ENCODE measurements around the gene CFHR2.
"Not testable (repeated sequence)": the region's sequence is repeated elsewhere in the genome, so short reads cannot be mapped to it uniquely, and the experiment has no call there.

Gene CFHR2

GRCh38 chr1:196933531-196934189 is 9.9 kb upstream of the CFHR2 start:
- TF ChIP-seq, protein P1, sequence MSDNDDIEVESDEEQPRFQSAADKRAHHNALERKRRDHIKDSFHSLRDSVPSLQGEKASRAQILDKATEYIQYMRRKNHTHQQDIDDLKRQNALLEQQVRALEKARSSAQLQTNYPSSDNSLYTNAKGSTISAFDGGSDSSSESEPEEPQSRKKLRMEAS (IDR thresholded peaks at IDR 0.05; ENCODE audit: low read depth, low read length) = no peak
- TF ChIP-seq CTCF (IDR thresholded peaks at IDR 0.05; ENCODE audit: low read depth, low read length) (no peak), POLR2A (IDR thresholded peaks at IDR 0.05; ENCODE audit: extremely low read depth, insufficient read length) (no peak), MYC (IDR thresholded peaks at IDR 0.05; ENCODE audit: low read depth, low read length) (no peak)
- no peak for DNase-seq (ENCODE audit: low read depth)
- no peak overlapping the region for H3K4me3 ChIP-seq (ENCODE audit: low read depth, low read length)

DNA sequence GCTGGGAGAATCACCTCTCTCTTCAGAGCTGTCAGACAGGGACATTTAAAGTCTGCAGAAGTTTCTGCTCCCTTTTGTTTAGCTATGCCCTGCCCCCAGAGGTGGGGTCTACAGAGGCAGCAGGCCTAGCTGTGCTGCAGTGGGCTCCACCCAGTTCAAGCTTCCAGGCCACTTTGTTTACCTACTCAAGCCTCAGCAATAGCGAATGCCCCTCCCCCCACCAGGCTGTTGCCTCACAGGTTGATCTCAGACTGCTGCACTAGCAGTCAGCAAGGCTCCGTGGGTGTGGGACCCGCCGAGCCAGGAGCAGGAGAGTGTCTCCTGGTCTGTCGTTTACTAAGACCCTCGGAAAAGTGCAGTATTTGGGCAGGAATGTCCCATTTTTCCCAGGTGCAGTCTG is 2.1 kb upstream of the CFHR2 start:
- not testable (repeated sequence) for DNase-seq (ENCODE audit: low read depth); H3K4me3 ChIP-seq (ENCODE audit: low read depth, low read length)

- no peak for DNase-seq (ENCODE audit: low read depth)
- H3K4me3 ChIP-seq (ENCODE audit: low read depth, low read length) = no peak overlapping the region
- TF ChIP-seq MYC (IDR thresholded peaks at IDR 0.05; ENCODE audit: low read depth, low read length) (no peak), POLR2A (IDR thresholded peaks at IDR 0.05; ENCODE audit: extremely low read depth, insufficient read length) (no peak)
Measured at GRCh38 chr1:196951711-196952394, 8.3 kb downstream of the CFHR2 start.

- TF ChIP-seq MYC (IDR thresholded peaks at IDR 0.05; ENCODE audit: low read depth, low read length) = no peak
- TF ChIP-seq, protein P1 (IDR thresholded peaks at IDR 0.05; ENCODE audit: low read depth, low read length) = no peak
- TF ChIP-seq CTCF (IDR thresholded peaks at IDR 0.05; ENCODE audit: low read depth, low read length) = no peak
- TF ChIP-seq POLR2A (IDR thresholded peaks at IDR 0.05; ENCODE audit: extremely low read depth, insufficient read length) = no peak
- H3K4me3 ChIP-seq (ENCODE audit: low read depth, low read length) = no peak overlapping the region
- no peak for DNase-seq (ENCODE audit: low read depth)
Measured at GRCh38 chr1:196954778-196955177, 11.2 kb downstream of the CFHR2 start.

DNA sequence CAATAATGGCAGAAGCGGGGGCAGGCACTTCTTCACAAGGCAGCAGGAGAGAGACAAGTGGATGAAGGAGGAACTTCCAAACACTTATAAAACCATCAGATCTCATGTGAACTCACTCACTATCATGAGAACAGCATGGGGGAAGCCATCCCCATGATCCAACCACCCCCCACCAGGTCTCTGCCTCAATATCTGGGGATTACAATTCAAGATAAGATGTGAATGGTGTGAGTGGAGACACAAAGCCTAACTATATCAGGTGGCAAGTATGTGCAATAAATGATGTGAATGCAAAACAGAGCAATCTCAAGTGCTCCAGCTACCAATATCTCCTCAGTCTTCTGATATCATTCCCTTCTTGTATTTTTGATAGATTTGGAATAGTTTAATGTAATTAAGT is 12.4 kb downstream of the CFHR2 start:
- no peak overlapping the region for H3K4me3 ChIP-seq (ENCODE audit: low read depth, low read length)
- no peak for TF ChIP-seq POLR2A (IDR thresholded peaks at IDR 0.05; ENCODE audit: extremely low read depth, insufficient read length)
- TF ChIP-seq CTCF (IDR thresholded peaks at IDR 0.05; ENCODE audit: low read depth, low read length) = no peak
- no peak for DNase-seq (ENCODE audit: low read depth)

GRCh38 chr1:196960854-196961253 is 17.3 kb downstream of the CFHR2 start:
- H3K4me3 ChIP-seq (ENCODE audit: low read depth, low read length) = no peak overlapping the region
- DNase-seq (ENCODE audit: low read depth) = no peak
- TF ChIP-seq POLR2A (IDR thresholded peaks at IDR 0.05; ENCODE audit: extremely low read depth, insufficient read length) = no peak
- TF ChIP-seq, protein P1 (IDR thresholded peaks at IDR 0.05; ENCODE audit: low read depth, low read length) = peak; percentile 46; the same call in 1 of the 2 replicates

DNA sequence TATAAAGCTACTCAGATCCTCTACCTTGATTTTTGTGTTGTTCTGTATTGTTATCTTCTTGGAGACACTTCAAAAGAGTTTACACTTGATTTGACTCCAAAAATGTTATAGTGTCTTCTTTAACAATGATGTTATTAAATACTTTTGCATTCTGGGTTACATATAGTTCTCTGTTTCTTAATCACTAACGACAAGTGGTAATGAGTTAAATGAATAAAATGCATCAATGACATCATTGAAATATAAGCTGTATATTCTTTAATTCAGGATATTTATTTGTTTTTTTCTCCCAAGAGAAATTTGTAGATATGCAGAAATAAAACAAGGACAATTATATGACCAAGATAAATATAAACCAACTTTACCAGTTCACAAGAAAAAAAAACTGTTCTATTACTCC is 26.6 kb downstream of the CFHR2 start:
- DNase-seq (ENCODE audit: low read depth) = no peak
- H3K4me3 ChIP-seq (ENCODE audit: low read depth, low read length) = no peak overlapping the region
- TF ChIP-seq, protein P1 (IDR thresholded peaks at IDR 0.05; ENCODE audit: low read depth, low read length) = no peak
- TF ChIP-seq MYC (IDR thresholded peaks at IDR 0.05; ENCODE audit: low read depth, low read length) = no peak
- no peak for TF ChIP-seq POLR2A (IDR thresholded peaks at IDR 0.05; ENCODE audit: extremely low read depth, insufficient read length)
- TF ChIP-seq CTCF (IDR thresholded peaks at IDR 0.05; ENCODE audit: low read depth, low read length) = no peak

Measured in NB4 (cell line).